IMR-90 (cell line): ENCODE data around the gene AKR1C2. TPM values are rescaled to one million over a fixed set of nuclear protein-coding genes. Genes with fewer than 3 reads are reported as not detected.
"Not testable (repeated sequence)": the region's sequence is repeated elsewhere in the genome, so short reads cannot be mapped to it uniquely, and the experiment has no call there.

Experiments
- ATAC-seq: fragments of 200-7000 bp; cut with Tn5 transposase; 2 replicates; pipeline ENCODE4 v1.9.1; 2020; ENCODE audit warnings: low read depth, mild to moderate bottlenecking, moderate library complexity
- BruUV-seq: library from RNA; stranded (reverse); fragments of 400-500 nt; replicated peaks from 2 replicates; lab custom pipeline; 2021; lab: Mats Ljungman, UMichigan
- CTCF ChIA-PET: fragments of 300-600 bp; formaldehyde crosslinking; extraction: SDS; loops from one replicate; lab custom pipeline; 2021; ENCODE audit warnings: antibody characterized with exemption; lab: Yijun Ruan, JAX
- POLR2A ChIA-PET: fragments of 300-600 bp; sonication (Branson Sonifier 250); formaldehyde crosslinking; loops from one replicate; lab custom pipeline; 2022; ENCODE audit warnings: antibody characterized with exemption; ENCODE audit not compliant: unreplicated experiment; lab: Charles Lee
- DNase-seq: peaks from one replicate; pipeline ENCODE4 v3.0.0; 2013
- H2AFZ ChIP-seq: replicated peaks from 2 replicates; pipeline ENCODE3; 2013; ENCODE audit warnings: low read length, mild to moderate bottlenecking; ENCODE audit not compliant: poor library complexity
- H2AK5ac ChIP-seq: 2 replicates; pipeline ENCODE4 v1.6.1; 2013; ENCODE audit warnings: low read depth, low read length, inconsistent platforms
- H2AK9ac ChIP-seq: replicated peaks from 2 replicates; pipeline ENCODE3; 2013; ENCODE audit warnings: mild to moderate bottlenecking, low read depth, low read length, moderate library complexity; ENCODE audit not compliant: poor library complexity
- H2BK120ac ChIP-seq: 2 replicates; pipeline ENCODE4 v1.6.1; 2013; ENCODE audit warnings: low read depth, low read length, inconsistent platforms
- H2BK15ac ChIP-seq: 3 replicates; pipeline ENCODE4 v1.6.1; 2013; ENCODE audit warnings: low read depth, low read length, inconsistent platforms
- H2BK20ac ChIP-seq: 2 replicates; pipeline ENCODE4 v1.6.1; 2013; ENCODE audit warnings: low read depth, mild to moderate bottlenecking, inconsistent platforms, low read length, moderate library complexity
- H2BK5ac ChIP-seq: 2 replicates; pipeline ENCODE4 v1.6.1; 2013; ENCODE audit warnings: mild to moderate bottlenecking, low read depth, low read length, inconsistent platforms; ENCODE audit not compliant: poor library complexity, severe bottlenecking
- H3K14ac ChIP-seq: replicated peaks from 2 replicates; pipeline ENCODE4 v1.6.1; 2013; ENCODE audit warnings: low read depth, low read length, inconsistent platforms
- H3K18ac ChIP-seq: 2 replicates; pipeline ENCODE4 v1.6.1; 2013; ENCODE audit warnings: low read depth, low read length, control low read depth
- H3K23ac ChIP-seq: 2 replicates; pipeline ENCODE4 v1.6.1; 2013; ENCODE audit warnings: low read depth, low read length, inconsistent platforms
- H3K27ac ChIP-seq: 2 replicates; pipeline ENCODE4 v1.5.1; 2013; ENCODE audit warnings: mild to moderate bottlenecking, control low read depth, low read length; ENCODE audit not compliant: insufficient read depth
- H3K27me3 ChIP-seq: 2 replicates; pipeline ENCODE4 v1.6.1; 2013; ENCODE audit warnings: low read length; ENCODE audit not compliant: control insufficient read depth, insufficient read depth
- H3K36me3 ChIP-seq: 2 replicates; pipeline ENCODE4 v1.6.1; 2013; ENCODE audit warnings: low read length, mixed read lengths; ENCODE audit not compliant: control insufficient read depth, insufficient read depth
- H3K4ac ChIP-seq: 2 replicates; pipeline ENCODE4 v1.6.1; 2013; ENCODE audit warnings: low read depth, low read length, inconsistent platforms
- H3K4me1 ChIP-seq: 2 replicates; pipeline ENCODE4 v1.6.1; 2013; ENCODE audit warnings: low read length, mixed read lengths; ENCODE audit not compliant: control insufficient read depth, insufficient read depth
- H3K4me2 ChIP-seq: 2 replicates; pipeline ENCODE4 v1.6.1; 2013; ENCODE audit warnings: low read depth, mild to moderate bottlenecking, control low read depth, low read length, moderate library complexity
- H3K4me3 ChIP-seq: 2 replicates; pipeline ENCODE4 v1.5.1; 2013; ENCODE audit warnings: low read depth, mild to moderate bottlenecking, control low read depth, low read length, moderate library complexity; ENCODE audit not compliant: insufficient read depth
- H3K56ac ChIP-seq: 2 replicates; pipeline ENCODE4 v1.6.1; 2013; ENCODE audit warnings: low read length, inconsistent platforms; ENCODE audit not compliant: insufficient read depth; ENCODE audit errors: extremely low read depth
- H3K79me1 ChIP-seq, 2 experiments: 2 replicates each; pipeline ENCODE4 v1.6.1; 2013; ENCODE audit warnings: low read length in 2 of 2, inconsistent platforms in 1 of 2, low read depth in 1 of 2
- H3K9ac ChIP-seq: 2 replicates; pipeline ENCODE4 v1.6.1; 2013; ENCODE audit warnings: low read depth, low read length, control low read depth
- H3K9me1 ChIP-seq: 2 replicates; pipeline ENCODE4 v1.6.1; 2013; ENCODE audit warnings: low read length, inconsistent platforms; ENCODE audit not compliant: insufficient read depth
- H3K9me3 ChIP-seq: 2 replicates; pipeline ENCODE4 v1.6.1; 2013; ENCODE audit warnings: low read length; ENCODE audit not compliant: control insufficient read depth, insufficient read depth
- H4K20me1 ChIP-seq: 2 replicates; pipeline ENCODE4 v1.6.1; 2013; ENCODE audit warnings: low read length, inconsistent platforms; ENCODE audit not compliant: insufficient read depth
- H4K5ac ChIP-seq: 2 replicates; pipeline ENCODE4 v1.6.1; 2013; ENCODE audit warnings: mild to moderate bottlenecking, low read depth, low read length, control low read depth
- H4K8ac ChIP-seq, 2 experiments: 2 replicates each; pipeline ENCODE4 v1.6.1; 2013; ENCODE audit warnings: low read depth in 2 of 2, low read length in 2 of 2, control low read depth in 1 of 2, inconsistent platforms in 1 of 2
- H4K91ac ChIP-seq: 2 replicates; pipeline ENCODE4 v1.6.1; 2013; ENCODE audit warnings: low read depth, low read length, inconsistent platforms; ENCODE audit not compliant: insufficient read depth
- BHLHE40 ChIP-seq: fragments of 150-350 bp; IDR thresholded peaks from 2 replicates; pipeline ENCODE4 v1.6.1; 2016; ENCODE audit warnings: mild to moderate bottlenecking, low read depth, low read length
- CHD1 ChIP-seq: IDR thresholded peaks from 2 replicates; pipeline ENCODE4 v1.6.1; 2012; ENCODE audit warnings: low read depth, low read length, improper control_type of control experiment
- ELK1 ChIP-seq: fragments of 150-350 bp; IDR thresholded peaks from 2 replicates; pipeline ENCODE4 v1.6.1; 2016; ENCODE audit warnings: low read depth, mild to moderate bottlenecking, low read length, moderate library complexity, borderline replicate concordance
- FOS ChIP-seq: fragments of 150-350 bp; IDR thresholded peaks from 2 replicates; pipeline ENCODE4 v1.6.1; 2016; ENCODE audit warnings: low read depth, low read length
- MAFK ChIP-seq: IDR thresholded peaks from 2 replicates; pipeline ENCODE4 v1.6.1; 2012; ENCODE audit warnings: low read depth, low read length, improper control_type of control experiment
- MAZ ChIP-seq: IDR thresholded peaks from 2 replicates; pipeline ENCODE4 v1.6.1; 2012; ENCODE audit warnings: low read depth, mild to moderate bottlenecking, low read length, improper control_type of control experiment, moderate library complexity, borderline replicate concordance
- NFE2L2 ChIP-seq: fragments of 150-350 bp; IDR thresholded peaks from 2 replicates; pipeline ENCODE4 v1.6.1; 2016; ENCODE audit warnings: low read depth, mild to moderate bottlenecking, low read length
- POLR2A ChIP-seq: IDR thresholded peaks from 2 replicates; pipeline ENCODE4 v1.6.1; 2012; ENCODE audit warnings: mild to moderate bottlenecking, low read depth, low read length
- RFX5 ChIP-seq: IDR thresholded peaks from 2 replicates; pipeline ENCODE4 v1.8.0; 2012; ENCODE audit warnings: low read depth, mild to moderate bottlenecking, low read length, moderate library complexity
- WGBS, 2 experiments: methylation state at CpG; one replicate each; pipeline versions ENCODE4 v1.1.5 to v1.1.7; 2013; ENCODE audit warnings: missing lambda C conversion rate in 2 of 2; ENCODE audit not compliant: insufficient read length in 1 of 2; ENCODE audit errors: extremely low coverage in 2 of 2; 5-methylcytosine and 5-hydroxymethylcytosine counted together
- dilution Hi-C: fragments of 300-500 bp; cut with HindIII; formaldehyde crosslinking; loops from one replicate; pipeline ENCODE4 v1.14.3; 2018; ENCODE audit warnings: low sequenced_read_pairs; ENCODE audit not compliant: unreplicated experiment
- in situ Hi-C: fragments of 300-500 bp; cut with MboI; formaldehyde crosslinking; loops from 3 replicates; pipeline ENCODE4 v1.14.3; 2019; ENCODE audit warnings: low sequenced_read_pairs, inconsistent platforms, mixed read lengths
- intact Hi-C: fragments of 100-400 bp; cut with micrococcal nuclease; formaldehyde crosslinking; loops from 2 replicates; pipeline ENCODE4 v1.10.0; 2022
- polyA plus RNA-seq, 3 experiments: library from polyadenylated mRNA; depleted of rRNA; stranded (reverse); fragments of >200 nt; gene quantifications; 2 replicates each; pipeline ENCODE4 v1.2.3, GENCODE V29; 2012; ENCODE audit warnings: low replicate concordance in 1 of 3
- total RNA-seq: library from RNA; depleted of rRNA; stranded (reverse); fragments of >200 nt; gene quantifications from 2 replicates; pipeline ENCODE4 v1.2.3, GENCODE V29; 2012

Gene AKR1C2
- total and polyA plus RNA-seq, 2 of the 4 experiments (the other 2 are of a cell fraction) = 0.36 to 1.0 TPM

- Histone ChIP-seq H3K27ac (no peak overlapping the region), H3K79me1 (no peaks in the 10 kb centered on the region), H3K4me2 (no peak overlapping the region), H3K9me3 (no peaks in the 10 kb centered on the region), H2BK120ac (no peak overlapping the region), H3K27me3 (no peaks in the 10 kb centered on the region), H2BK20ac (no peak overlapping the region), H3K36me3 (no peaks in the 10 kb centered on the region), H3K23ac (no peak overlapping the region), H2AK5ac (no peak overlapping the region), H2AFZ (no peak overlapping the region), H4K8ac (no peak overlapping the region), H3K9ac (no peak overlapping the region), H3K9me1 (no peaks in the 10 kb centered on the region), H3K18ac (no peak overlapping the region), H3K4me1 (no peaks in the 10 kb centered on the region), H2BK5ac (no peak overlapping the region), H2BK15ac (no peak overlapping the region), H4K91ac (no peak overlapping the region), H3K4ac (no peak overlapping the region), H4K20me1 (no peaks in the 10 kb centered on the region), H3K14ac (no peak overlapping the region), H3K56ac (no peak overlapping the region), H3K4me3 (no peak overlapping the region), H4K5ac (no peak overlapping the region), H2AK9ac (no peak overlapping the region)
- no CpG with 5 or more reads among the region's 2 CpGs for WGBS, 2 experiments
- dilution Hi-C loops = no loop called here
- no TSS peak for BruUV-seq
- ChIA-PET CTCF (no interaction called here), POLR2A (no interaction called here)
- in situ Hi-C loops = no loop called here
- no peak for TF ChIP-seq CHD1
- TF ChIP-seq BHLHE40 = no peak
- TF ChIP-seq RFX5 = no peak
- TF ChIP-seq FOS = no peak
- TF ChIP-seq NFE2L2 = no peak
- TF ChIP-seq MAZ = no peak
- TF ChIP-seq ELK1 = no peak
- TF ChIP-seq POLR2A = no peak
- TF ChIP-seq MAFK = no peak
- intact Hi-C loops = no loop called here
- DNase-seq = no peak
- no peak for ATAC-seq
Observed at GRCh38 chr10:4990217-4990616, 13.4 kb downstream of the AKR1C2 start.

- H3K4me2 ChIP-seq, in situ Hi-C loops, H2AK9ac ChIP-seq, H3K9me1 ChIP-seq, H3K4me3 ChIP-seq, dilution Hi-C loops, H3K18ac ChIP-seq, H4K5ac ChIP-seq, CTCF ChIA-PET, H3K4ac ChIP-seq, DNase-seq, H3K9me3 ChIP-seq, POLR2A ChIA-PET, intact Hi-C loops, H2BK15ac ChIP-seq, H2BK20ac ChIP-seq, H3K27ac ChIP-seq, H2AK5ac ChIP-seq, H3K56ac ChIP-seq, ATAC-seq, H2AFZ ChIP-seq, H2BK120ac ChIP-seq, H4K91ac ChIP-seq, H3K27me3 ChIP-seq, H3K23ac ChIP-seq, H3K14ac ChIP-seq, H4K20me1 ChIP-seq, H3K4me1 ChIP-seq, H4K8ac ChIP-seq, H3K36me3 ChIP-seq, H3K9ac ChIP-seq, H2BK5ac ChIP-seq, H3K79me1 ChIP-seq, BruUV-seq: not testable (repeated sequence)
- no CpG with 5 or more reads among the region's 6 CpGs for WGBS, 2 experiments
Observed at GRCh38 chr10:4988000-4988641, 15.5 kb downstream of the AKR1C2 start.
